ENCODE results near the gene ROBO1.
A peak's percentile ranks its signal among the peaks of the same experiment; 100 is the strongest.

ROBO1 gene

GRCh38 chr3:78823859-78824258, 943.9 kb downstream of the ROBO1 start:
- DNase-seq = no peak

- DNase-seq = no peak
Measured at GRCh38 chr3:78823434-78823833, 944.4 kb downstream of the ROBO1 start.

GRCh38 chr3:78822726-78823125, 945.1 kb downstream of the ROBO1 start:
- no peak for DNase-seq

- no peak for DNase-seq
Measured at GRCh38 chr3:78820542-78820941, 947.3 kb downstream of the ROBO1 start.

- no peak for DNase-seq
Measured at GRCh38 chr3:78818161-78818985, 949.4 kb downstream of the ROBO1 start.

GRCh38 chr3:78814893-78815562, 952.8 kb downstream of the ROBO1 start:
- DNase-seq = no peak

- no peak for DNase-seq
Measured at GRCh38 chr3:78812166-78812565, 955.6 kb downstream of the ROBO1 start.

GRCh38 chr3:78809966-78810365, 957.8 kb downstream of the ROBO1 start:
- DNase-seq = peak; percentile 35

GRCh38 chr3:78804251-78805037, 963.4 kb downstream of the ROBO1 start:
- DNase-seq = no peak

GRCh38 chr3:78802562-78802930, 965.3 kb downstream of the ROBO1 start:
- DNase-seq = no peak

- no peak for DNase-seq
Measured at GRCh38 chr3:78801926-78802561, 965.8 kb downstream of the ROBO1 start.

- no peak for DNase-seq
Measured at GRCh38 chr3:78799681-78800080, 968.1 kb downstream of the ROBO1 start.

GRCh38 chr3:78798266-78798832, 969.4 kb downstream of the ROBO1 start:
- no peak for DNase-seq

- no peak for DNase-seq
Measured at GRCh38 chr3:78794431-78794830, 973.4 kb downstream of the ROBO1 start.

GRCh38 chr3:78792733-78793132, 975.1 kb downstream of the ROBO1 start:
- no peak for DNase-seq

- no peak for DNase-seq
Measured at GRCh38 chr3:78792212-78792611, 975.6 kb downstream of the ROBO1 start.

- no peak for DNase-seq
Measured at GRCh38 chr3:78791753-78792152, 976.0 kb downstream of the ROBO1 start.

- DNase-seq = no peak
Measured at GRCh38 chr3:78788839-78789238, 979.0 kb downstream of the ROBO1 start.

GRCh38 chr3:78785004-78785403, 982.8 kb downstream of the ROBO1 start:
- no peak for DNase-seq

GRCh38 chr3:78781351-78781750, 986.4 kb downstream of the ROBO1 start:
- no peak for DNase-seq

- DNase-seq = peak; percentile 9
Measured at GRCh38 chr3:78765671-78766485, 1001.9 kb downstream of the ROBO1 start.

- DNase-seq = no peak
Measured at GRCh38 chr3:78764634-78765033, 1003.2 kb downstream of the ROBO1 start.

Data from NCI-H2171 (cell line).